Rectal smooth muscle tissue (tissue), 1 donor: ENCODE data around the gene TERB1.

ENCODE experiments used
- H3K27ac ChIP-seq: one replicate; pipeline ENCODE4 v1.7.0; 2013; ENCODE audit warnings: low read depth, low read length, inconsistent platforms
- H3K27me3 ChIP-seq: one replicate; pipeline ENCODE4 v1.7.0; 2013; ENCODE audit warnings: low read length; ENCODE audit not compliant: control insufficient read depth, insufficient read depth
- H3K36me3 ChIP-seq: one replicate; pipeline ENCODE4 v1.7.0; 2013; ENCODE audit warnings: low read length; ENCODE audit not compliant: control insufficient read depth, insufficient read depth
- H3K4me1 ChIP-seq: one replicate; pipeline ENCODE4 v1.7.0; 2013; ENCODE audit warnings: low read length; ENCODE audit not compliant: control insufficient read depth, insufficient read depth
- H3K4me3 ChIP-seq: one replicate; pipeline ENCODE4 v1.7.0; 2013; ENCODE audit warnings: low read length
- H3K9ac ChIP-seq: one replicate; pipeline ENCODE4 v1.7.0; 2013; ENCODE audit warnings: low read length

Gene TERB1

DNA sequence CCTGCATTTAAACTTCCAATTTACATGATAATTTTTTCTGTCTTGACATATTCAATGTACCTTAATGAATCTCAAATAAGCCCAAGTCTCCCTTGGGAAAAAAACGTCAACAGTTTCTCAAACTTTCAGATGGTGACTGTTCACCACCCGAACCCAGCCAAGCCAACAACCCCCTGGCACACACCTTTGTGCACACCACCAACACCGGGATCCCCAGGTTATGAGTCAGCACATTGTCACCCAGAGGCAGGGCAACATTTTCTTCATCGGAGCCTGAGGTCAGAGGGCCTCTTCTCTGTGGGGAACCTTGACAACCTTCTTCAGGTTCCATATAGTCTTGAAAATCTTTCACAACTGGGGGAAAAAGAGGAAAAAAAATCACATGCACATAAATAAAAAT lies 65.5 kb downstream of the TERB1 start:
- Histone ChIP-seq H3K36me3 (peaks cover 42% of the 10 kb centered on the region), H3K4me3 (no peak overlapping the region), H3K4me1 (peaks cover 16% of the 10 kb centered on the region), H3K27ac (no peak overlapping the region), H3K27me3 (no peaks in the 10 kb centered on the region), H3K9ac (no peak overlapping the region)

DNA sequence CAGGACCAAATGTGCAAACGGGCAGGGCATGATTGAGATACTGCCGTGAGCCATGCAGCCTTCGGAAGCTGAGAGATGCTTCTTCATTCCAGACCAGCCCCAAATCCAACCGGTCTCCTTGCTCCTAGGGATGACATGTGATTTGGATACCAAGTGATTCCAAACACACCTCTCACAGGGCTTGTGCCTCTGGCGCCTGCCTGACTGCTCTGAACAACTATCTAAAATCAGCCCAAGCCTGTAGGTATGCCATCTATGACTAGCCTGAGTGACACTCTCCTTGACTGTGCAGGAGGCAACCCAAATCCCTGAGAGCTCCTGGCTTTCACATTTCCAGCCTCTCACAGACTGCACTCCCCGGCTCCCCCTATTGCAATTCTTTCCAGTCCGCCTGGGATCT lies 70.3 kb downstream of the TERB1 start:
- H3K4me3 ChIP-seq: no peak overlapping the region
- H3K27me3 ChIP-seq: no peaks in the 10 kb centered on the region

GRCh38 chr16:66728804-66729203 lies 72.6 kb downstream of the TERB1 start:
- Histone ChIP-seq H3K27me3 (no peaks in the 10 kb centered on the region), H3K9ac (no peak overlapping the region), H3K4me3 (no peak overlapping the region), H3K27ac (no peak overlapping the region), H3K36me3 (peaks cover 60% of the 10 kb centered on the region), H3K4me1 (peaks cover 2% of the 10 kb centered on the region)

More for the DNA sequence above, 70.3 kb downstream of the TERB1 start:
- peaks cover 59% of the 10 kb centered on the region for H3K36me3 ChIP-seq
- peaks cover 2% of the 10 kb centered on the region for H3K4me1 ChIP-seq
- H3K9ac ChIP-seq: no peak overlapping the region
- H3K27ac ChIP-seq: no peak overlapping the region

- Histone ChIP-seq H3K36me3 (peaks cover 65% of the 10 kb centered on the region), H3K4me1 (peaks cover 2% of the 10 kb centered on the region), H3K27me3 (no peaks in the 10 kb centered on the region), H3K9ac (no peak overlapping the region), H3K4me3 (no peak overlapping the region), H3K27ac (no peak overlapping the region)
These were observed 73.1 kb downstream of the TERB1 start for GRCh38 chr16:66728117-66728787.

DNA sequence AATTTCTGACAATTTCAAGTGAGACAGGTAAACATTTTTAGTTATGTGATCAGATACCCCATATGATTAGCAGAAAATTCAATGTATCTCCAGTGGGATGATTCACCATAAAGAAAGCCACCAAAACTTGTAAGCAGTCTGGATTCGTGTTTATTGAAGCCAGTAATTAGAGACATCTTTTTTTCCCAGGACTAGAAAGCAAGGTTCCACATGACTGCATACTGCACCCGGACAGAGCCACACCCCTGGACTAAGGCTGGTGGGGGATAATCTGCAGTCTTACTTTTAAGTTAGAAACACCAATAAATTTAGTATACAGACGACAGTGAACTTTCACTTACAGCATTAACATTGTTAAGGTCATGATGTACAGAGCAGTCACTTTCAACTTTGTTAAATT lies 80.6 kb downstream of the TERB1 start:
- H3K9ac ChIP-seq: no peak overlapping the region
- no peaks in the 10 kb centered on the region for H3K4me1 ChIP-seq
- H3K36me3 ChIP-seq: peaks cover 27% of the 10 kb centered on the region
- H3K4me3 ChIP-seq: no peak overlapping the region
- H3K27ac ChIP-seq: no peak overlapping the region
- H3K27me3 ChIP-seq: no peaks in the 10 kb centered on the region

- no peaks in the 10 kb centered on the region for H3K4me1 ChIP-seq
- no peak overlapping the region for H3K4me3 ChIP-seq
- peaks cover 18% of the 10 kb centered on the region for H3K36me3 ChIP-seq
- no peaks in the 10 kb centered on the region for H3K27me3 ChIP-seq
- no peak overlapping the region for H3K9ac ChIP-seq
- H3K27ac ChIP-seq: no peak overlapping the region
These were observed 82.1 kb downstream of the TERB1 start for GRCh38 chr16:66719246-66719645.

GRCh38 chr16:66717776-66718175 lies 83.6 kb downstream of the TERB1 start:
- H3K27me3 ChIP-seq: no peaks in the 10 kb centered on the region
- H3K4me1 ChIP-seq: no peaks in the 10 kb centered on the region
- H3K27ac ChIP-seq: no peak overlapping the region
- peaks cover 4% of the 10 kb centered on the region for H3K36me3 ChIP-seq
- no peak overlapping the region for H3K4me3 ChIP-seq
- no peak overlapping the region for H3K9ac ChIP-seq

- no peaks in the 10 kb centered on the region for H3K27me3 ChIP-seq
- H3K27ac ChIP-seq: no peak overlapping the region
- no peaks in the 10 kb centered on the region for H3K36me3 ChIP-seq
- H3K4me1 ChIP-seq: no peaks in the 10 kb centered on the region
- H3K4me3 ChIP-seq: no peak overlapping the region
- no peak overlapping the region for H3K9ac ChIP-seq
These were observed 84.2 kb downstream of the TERB1 start for GRCh38 chr16:66717112-66717675.

DNA sequence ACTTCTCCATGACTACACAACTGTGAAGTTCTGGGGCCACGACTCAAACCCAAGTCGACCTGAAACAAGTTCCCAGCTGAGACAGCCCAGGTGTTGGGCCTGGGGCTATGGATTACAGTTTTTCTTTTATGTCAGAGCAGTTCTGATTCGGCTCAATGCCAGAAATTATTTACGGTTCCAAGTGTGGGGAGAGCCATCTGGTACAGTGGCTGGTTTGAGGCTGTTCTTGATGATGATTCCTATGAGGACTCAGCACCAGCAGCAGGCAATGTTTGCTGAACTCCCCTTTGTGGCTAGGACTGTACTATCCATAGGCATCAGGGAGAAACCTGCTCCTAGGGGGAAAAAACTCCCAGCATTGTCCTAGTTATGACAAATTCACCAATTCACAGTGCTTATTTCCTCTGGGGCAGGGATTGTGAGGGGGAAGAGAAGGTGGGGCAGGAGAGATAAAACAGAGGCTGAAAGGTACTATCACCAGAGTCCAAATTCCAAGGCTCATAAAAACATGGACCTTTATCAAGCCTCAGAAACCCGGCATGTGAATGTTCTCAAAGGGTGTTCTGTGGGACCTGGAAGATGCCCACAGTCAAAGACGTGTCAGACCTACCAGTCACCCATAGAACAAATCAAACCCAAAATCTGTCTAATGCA lies 86.6 kb downstream of the TERB1 start:
- H3K27me3 ChIP-seq: no peaks in the 10 kb centered on the region
- H3K4me1 ChIP-seq: no peaks in the 10 kb centered on the region
- H3K27ac ChIP-seq: no peak overlapping the region
- H3K36me3 ChIP-seq: no peaks in the 10 kb centered on the region
- H3K4me3 ChIP-seq: no peak overlapping the region
- H3K9ac ChIP-seq: no peak overlapping the region

DNA sequence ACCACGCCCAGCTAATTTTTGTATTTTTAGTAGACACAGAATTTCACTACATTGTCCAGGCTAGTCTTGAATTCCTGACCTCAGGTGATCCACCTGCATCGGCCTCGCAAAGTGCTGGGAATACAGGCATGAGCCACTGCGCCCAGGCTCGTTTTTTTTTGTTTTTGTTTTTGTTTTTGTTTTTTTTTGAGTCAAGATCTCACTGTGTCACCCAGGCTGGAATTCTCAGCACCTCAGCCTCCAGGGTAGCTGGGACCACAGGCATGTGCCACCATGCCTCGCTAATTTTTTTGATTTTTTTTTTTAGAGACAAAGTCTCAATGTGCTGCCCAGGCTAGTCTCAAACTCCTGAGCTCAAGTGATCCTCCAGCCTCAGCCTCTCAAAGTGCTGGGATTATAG lies 87.3 kb downstream of the TERB1 start:
- no peak overlapping the region for H3K9ac ChIP-seq
- H3K4me1 ChIP-seq: no peaks in the 10 kb centered on the region
- H3K36me3 ChIP-seq: no peaks in the 10 kb centered on the region
- H3K4me3 ChIP-seq: no peak overlapping the region
- no peaks in the 10 kb centered on the region for H3K27me3 ChIP-seq
- no peak overlapping the region for H3K27ac ChIP-seq

GRCh38 chr16:66713076-66713475 lies 88.3 kb downstream of the TERB1 start:
- H3K27ac ChIP-seq: no peak overlapping the region
- no peaks in the 10 kb centered on the region for H3K27me3 ChIP-seq
- no peak overlapping the region for H3K9ac ChIP-seq
- no peaks in the 10 kb centered on the region for H3K4me1 ChIP-seq
- H3K4me3 ChIP-seq: no peak overlapping the region
- no peaks in the 10 kb centered on the region for H3K36me3 ChIP-seq

DNA sequence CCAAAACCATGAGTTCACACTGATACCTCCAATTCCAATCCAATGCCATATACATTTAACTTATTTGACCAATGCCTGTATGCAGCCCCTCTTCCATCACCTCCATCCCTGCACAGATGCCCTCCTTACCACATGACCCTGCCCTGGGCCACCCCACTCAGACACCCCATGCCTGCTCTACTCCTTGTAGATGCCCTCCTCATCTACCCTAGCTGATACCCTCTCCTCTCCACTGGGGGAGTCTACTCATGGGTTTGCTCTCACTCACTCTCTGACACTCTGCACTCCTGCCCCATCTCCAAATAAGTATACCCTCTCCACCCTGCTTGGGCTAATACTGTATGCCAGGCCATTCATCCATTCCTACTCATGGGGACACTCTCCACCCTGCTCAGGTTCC lies 88.9 kb downstream of the TERB1 start:
- H3K4me1 ChIP-seq: no peaks in the 10 kb centered on the region
- no peaks in the 10 kb centered on the region for H3K27me3 ChIP-seq
- H3K27ac ChIP-seq: no peak overlapping the region
- H3K9ac ChIP-seq: no peak overlapping the region
- no peak overlapping the region for H3K4me3 ChIP-seq
- H3K36me3 ChIP-seq: no peaks in the 10 kb centered on the region

GRCh38 chr16:66711581-66711980 lies 89.8 kb downstream of the TERB1 start:
- Histone ChIP-seq H3K4me3 (no peak overlapping the region), H3K36me3 (no peaks in the 10 kb centered on the region), H3K27ac (no peak overlapping the region), H3K9ac (no peak overlapping the region), H3K27me3 (no peaks in the 10 kb centered on the region), H3K4me1 (no peaks in the 10 kb centered on the region)
